Muscle layer of colon (tissue), 2 donors: ENCODE measurements around the gene PLXND1.

Experiments used
- H3K27ac ChIP-seq: one replicate; pipeline ENCODE4 v1.7.0; 2013; ENCODE audit warnings: low read depth, mild to moderate bottlenecking, low read length, moderate library complexity
- H3K27me3 ChIP-seq, 2 donors: one replicate each; pipeline ENCODE4 v1.7.0; 2013; ENCODE audit warnings: low read length in 2 of 2, mild to moderate bottlenecking in 2 of 2; ENCODE audit not compliant: insufficient read depth in 2 of 2, control insufficient read depth in 1 of 2
- H3K36me3 ChIP-seq: one replicate; pipeline ENCODE4 v1.7.0; 2013; ENCODE audit warnings: mild to moderate bottlenecking, low read length; ENCODE audit not compliant: insufficient read depth
- H3K4me1 ChIP-seq: one replicate; pipeline ENCODE4 v1.7.0; 2013; ENCODE audit warnings: mild to moderate bottlenecking, low read length; ENCODE audit not compliant: insufficient read depth
- H3K4me3 ChIP-seq, 2 donors: one replicate each; pipeline ENCODE4 v1.7.0; 2013; ENCODE audit warnings: low read length in 2 of 2, low read depth in 1 of 2, mild to moderate bottlenecking in 1 of 2, moderate library complexity in 1 of 2
- H3K9ac ChIP-seq: one replicate; pipeline ENCODE4 v1.7.0; 2013; ENCODE audit warnings: low read length
- H3K9me3 ChIP-seq: one replicate; pipeline ENCODE4 v1.7.0; 2013; ENCODE audit warnings: mild to moderate bottlenecking, low read length
- donor health status: abdominal sarcoma.
- donor health status: Adenocarcinoma of cecum.

PLXND1 gene

DNA sequence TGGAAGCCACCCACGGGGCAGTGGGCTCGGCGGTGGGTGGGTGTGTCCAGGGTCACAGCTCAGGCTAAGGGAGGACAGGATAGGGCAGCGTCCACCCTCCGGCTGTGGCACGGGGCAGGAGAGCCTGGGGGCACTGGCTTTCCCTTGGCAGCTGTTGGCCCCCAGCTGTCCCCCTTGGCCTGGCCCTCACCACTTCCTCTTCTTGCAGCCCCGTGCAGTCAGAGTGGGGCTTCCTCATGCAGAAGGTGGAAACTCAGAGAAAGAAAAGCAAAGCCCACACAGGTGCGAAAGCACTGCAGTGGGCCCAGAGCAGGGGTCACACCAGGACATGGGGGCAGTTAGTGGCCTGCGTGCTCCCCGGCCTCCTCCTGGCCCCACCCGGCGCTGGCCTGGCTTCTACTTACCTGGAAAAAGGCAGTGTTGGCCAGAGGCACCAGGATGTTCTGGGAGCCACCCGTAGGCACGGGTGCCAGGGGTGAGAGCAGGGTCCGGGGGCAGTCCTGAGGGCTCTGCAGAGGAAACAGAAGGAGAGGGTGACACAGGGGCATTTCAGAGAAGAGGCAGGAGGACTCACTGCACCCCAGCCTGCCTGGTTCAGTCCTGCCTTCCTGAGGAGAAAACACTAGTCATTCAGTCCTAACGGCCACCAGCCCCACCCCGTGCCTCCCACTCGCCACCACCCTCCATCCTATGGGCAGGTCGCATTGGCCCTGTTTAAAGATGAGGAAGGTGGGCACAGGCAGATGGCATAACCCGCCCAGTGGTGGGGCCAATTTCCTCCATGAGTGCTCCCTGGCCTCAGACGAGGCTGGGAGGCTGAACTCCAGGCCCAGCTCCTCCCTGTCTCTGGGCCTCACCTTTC, 28.3 kb downstream of the PLXND1 start:
- no peaks in the 10 kb centered on the region for H3K4me1 ChIP-seq
- no peak overlapping the region for H3K27ac ChIP-seq
- no peak overlapping the region for H3K9ac ChIP-seq
- no peak overlapping the region for H3K4me3 ChIP-seq
- no peaks in the 10 kb centered on the region for H3K36me3 ChIP-seq
- H3K27me3 ChIP-seq = no peaks in the 10 kb centered on the region
- H3K9me3 ChIP-seq = no peaks in the 10 kb centered on the region

DNA sequence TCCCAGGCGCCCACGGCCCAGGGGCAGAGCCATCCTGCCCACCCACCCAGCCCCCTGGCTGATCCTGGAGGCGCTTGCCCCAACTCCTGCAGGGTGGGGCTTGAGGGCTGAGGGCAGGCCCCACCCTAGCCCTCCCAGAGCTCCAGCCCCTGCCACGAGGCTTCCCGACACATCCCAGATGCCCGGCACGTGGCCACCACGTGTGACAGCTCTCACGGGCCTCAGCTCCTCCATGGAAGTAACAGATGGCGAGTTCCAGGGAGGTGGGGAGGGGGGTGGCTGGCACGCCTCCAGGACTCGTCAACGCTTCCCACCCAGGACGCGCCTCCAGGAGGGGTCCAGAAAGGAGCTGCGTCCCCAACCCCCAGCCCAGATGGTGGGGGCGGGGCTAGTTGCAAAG, 29.1 kb downstream of the PLXND1 start:
- H3K27me3 ChIP-seq = no peaks in the 10 kb centered on the region
- no peak overlapping the region for H3K27ac ChIP-seq
- H3K36me3 ChIP-seq = no peaks in the 10 kb centered on the region

DNA sequence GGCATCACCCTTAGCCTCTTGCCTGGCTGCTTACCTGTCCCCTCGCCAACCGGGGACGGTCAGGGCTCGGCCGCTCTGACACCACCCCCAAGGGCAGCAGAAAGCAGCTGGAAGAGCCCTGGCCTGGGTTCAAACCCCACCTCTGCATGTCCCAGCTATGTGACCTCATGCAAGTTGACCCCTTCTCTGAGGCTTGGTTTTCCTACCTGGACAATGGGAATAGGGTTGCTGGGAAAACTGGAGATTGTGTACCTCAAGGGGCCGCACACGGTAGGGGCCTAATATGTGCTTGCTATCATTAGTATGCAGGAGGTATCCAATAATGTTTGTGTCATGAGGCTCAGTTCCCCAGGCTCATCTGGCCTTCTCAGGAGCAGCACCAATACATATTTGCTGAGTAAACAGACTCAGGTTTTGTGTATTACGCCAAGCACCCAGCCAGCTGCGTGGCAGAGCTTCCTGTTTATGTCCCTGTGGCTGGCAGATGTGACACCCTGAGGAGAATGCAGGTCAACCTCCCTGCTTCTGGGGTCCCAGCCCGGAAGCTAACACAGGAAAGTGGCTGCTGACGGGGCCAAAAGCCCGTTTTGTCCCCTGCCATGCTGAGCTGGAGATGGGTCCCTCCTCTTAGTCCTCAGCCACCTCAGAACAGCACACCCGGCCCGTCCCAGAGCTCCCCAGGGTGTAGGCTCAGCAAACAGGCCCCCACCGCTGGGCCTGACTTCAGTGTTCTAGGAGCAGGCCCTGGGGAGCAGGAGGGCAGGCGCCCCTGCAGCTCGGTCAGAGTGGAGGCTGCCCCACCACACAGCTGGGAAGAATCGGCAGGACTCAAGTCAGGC, 29.7 kb downstream of the PLXND1 start:
- Histone ChIP-seq H3K9ac (no peak overlapping the region), H3K27me3 (no peaks in the 10 kb centered on the region), H3K9me3 (no peaks in the 10 kb centered on the region), H3K4me1 (no peaks in the 10 kb centered on the region), H3K4me3 (no peak overlapping the region), H3K27ac (no peak overlapping the region), H3K36me3 (no peaks in the 10 kb centered on the region)

More for the DNA sequence above, 29.1 kb downstream of the PLXND1 start:
- H3K9me3 ChIP-seq = no peaks in the 10 kb centered on the region
- no peaks in the 10 kb centered on the region for H3K4me1 ChIP-seq
- no peak overlapping the region for H3K9ac ChIP-seq
- no peak overlapping the region for H3K4me3 ChIP-seq

DNA sequence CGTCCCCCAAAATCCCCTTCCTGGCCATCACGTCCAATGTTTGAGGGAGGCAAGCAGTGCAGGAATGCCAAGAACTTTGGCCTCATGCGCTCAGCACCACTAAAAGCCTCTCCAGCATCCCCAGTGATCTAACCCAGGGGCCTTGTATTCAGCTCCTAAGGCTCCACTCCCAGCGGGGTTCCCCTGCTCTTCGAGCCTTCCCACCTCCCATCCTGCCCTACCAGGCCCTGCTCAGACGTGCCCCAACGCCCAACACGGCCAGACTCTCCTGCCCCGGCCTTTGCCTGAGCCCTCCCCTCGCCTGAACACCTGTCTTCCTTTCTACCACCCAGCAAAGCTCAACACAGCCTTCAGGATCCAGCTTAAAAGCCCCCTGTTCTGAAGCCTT, 30.5 kb downstream of the PLXND1 start:
- H3K4me1 ChIP-seq = no peaks in the 10 kb centered on the region
- H3K27ac ChIP-seq = no peak overlapping the region
- H3K4me3 ChIP-seq = no peak overlapping the region
- H3K9ac ChIP-seq = no peak overlapping the region
- H3K9me3 ChIP-seq = no peaks in the 10 kb centered on the region
- H3K27me3 ChIP-seq = no peaks in the 10 kb centered on the region
- no peaks in the 10 kb centered on the region for H3K36me3 ChIP-seq

DNA sequence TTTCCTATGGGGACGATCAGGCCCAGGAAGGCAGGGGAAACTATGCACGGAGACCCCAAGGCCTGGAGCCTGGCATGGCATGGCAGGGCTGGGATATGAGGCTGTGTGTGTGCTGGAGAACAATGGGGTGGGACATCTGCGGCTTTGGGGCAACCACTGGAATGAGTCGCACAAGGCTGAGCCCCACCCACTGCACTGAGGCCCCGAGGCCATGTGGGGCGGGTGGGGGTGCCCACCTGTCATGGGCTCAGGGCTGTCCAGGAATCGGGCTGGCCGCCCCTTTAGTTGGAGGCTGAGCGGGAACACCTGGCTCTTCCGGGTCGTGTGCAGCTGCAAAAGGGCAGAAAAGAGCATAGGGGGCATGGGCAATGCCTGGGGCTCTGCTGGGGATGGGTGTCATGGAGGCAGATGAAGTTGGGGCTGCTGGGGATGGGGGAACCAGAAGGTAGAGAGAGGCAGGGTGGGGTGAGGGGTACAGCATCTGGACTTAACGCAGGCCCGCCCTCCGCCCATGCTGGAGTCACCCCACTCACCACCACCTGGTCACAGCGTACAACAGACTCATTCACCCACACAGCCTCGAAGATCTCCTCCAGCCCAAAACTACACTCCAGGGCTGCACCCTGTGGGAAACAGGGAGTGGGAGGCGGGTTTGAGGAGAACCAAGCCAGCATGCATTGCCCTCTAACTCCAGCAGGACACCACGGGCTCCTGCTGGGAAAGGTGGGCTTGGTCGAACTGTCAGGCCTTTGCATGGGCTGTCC, 31.1 kb downstream of the PLXND1 start:
- no peaks in the 10 kb centered on the region for H3K27me3 ChIP-seq
- no peak overlapping the region for H3K4me3 ChIP-seq
- no peak overlapping the region for H3K27ac ChIP-seq
- no peaks in the 10 kb centered on the region for H3K9me3 ChIP-seq
- H3K36me3 ChIP-seq = no peaks in the 10 kb centered on the region
- no peak overlapping the region for H3K9ac ChIP-seq
- H3K4me1 ChIP-seq = no peaks in the 10 kb centered on the region

DNA sequence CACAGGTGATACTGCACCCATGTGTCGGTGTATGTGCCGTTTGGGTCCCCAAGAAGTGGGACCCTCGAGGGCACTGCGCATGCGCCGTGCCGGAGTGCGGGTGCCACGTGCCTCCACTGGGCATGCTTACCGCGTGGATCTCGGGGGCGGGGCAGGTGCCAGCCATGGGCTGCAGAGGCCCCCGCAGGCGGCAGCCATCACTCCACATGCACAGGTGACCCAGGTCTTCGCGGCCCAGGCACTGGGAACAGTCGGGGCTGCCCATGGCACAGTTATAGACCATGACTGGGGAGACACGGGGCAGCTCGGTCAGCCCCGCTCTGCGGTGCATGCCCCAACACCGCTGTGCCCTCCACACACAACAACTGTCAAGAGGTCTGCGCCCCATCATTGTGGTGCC, 32.3 kb downstream of the PLXND1 start:
- Histone ChIP-seq H3K27me3 (no peaks in the 10 kb centered on the region), H3K27ac (no peak overlapping the region), H3K4me3 (no peak overlapping the region), H3K9ac (no peak overlapping the region), H3K4me1 (no peaks in the 10 kb centered on the region), H3K9me3 (no peaks in the 10 kb centered on the region), H3K36me3 (peaks cover 10% of the 10 kb centered on the region)

DNA sequence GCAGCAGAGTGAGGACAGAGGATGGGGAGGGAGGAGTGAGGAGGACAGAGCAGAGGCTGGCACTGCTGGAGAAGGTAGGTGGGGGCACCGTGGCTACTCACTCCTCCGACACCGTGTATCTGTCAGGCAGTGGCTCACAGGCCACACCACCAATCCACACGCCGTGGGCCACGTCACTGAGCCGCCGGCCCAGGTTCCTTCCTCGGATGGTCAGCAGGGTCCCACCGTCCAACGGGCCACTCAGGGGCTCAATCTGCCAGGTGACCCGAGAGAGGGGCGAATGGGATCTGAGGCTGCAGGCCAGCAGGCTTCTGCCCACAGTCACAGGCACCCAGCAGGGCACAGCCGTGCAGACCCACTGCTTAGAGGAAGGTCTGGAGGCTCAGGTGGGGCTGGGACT, 33.0 kb downstream of the PLXND1 start:
- H3K9ac ChIP-seq = no peak overlapping the region
- no peaks in the 10 kb centered on the region for H3K4me1 ChIP-seq
- H3K9me3 ChIP-seq = no peaks in the 10 kb centered on the region
- H3K27ac ChIP-seq = no peak overlapping the region
- no peak overlapping the region for H3K4me3 ChIP-seq
- no peaks in the 10 kb centered on the region for H3K27me3 ChIP-seq
- peaks cover 10% of the 10 kb centered on the region for H3K36me3 ChIP-seq

DNA sequence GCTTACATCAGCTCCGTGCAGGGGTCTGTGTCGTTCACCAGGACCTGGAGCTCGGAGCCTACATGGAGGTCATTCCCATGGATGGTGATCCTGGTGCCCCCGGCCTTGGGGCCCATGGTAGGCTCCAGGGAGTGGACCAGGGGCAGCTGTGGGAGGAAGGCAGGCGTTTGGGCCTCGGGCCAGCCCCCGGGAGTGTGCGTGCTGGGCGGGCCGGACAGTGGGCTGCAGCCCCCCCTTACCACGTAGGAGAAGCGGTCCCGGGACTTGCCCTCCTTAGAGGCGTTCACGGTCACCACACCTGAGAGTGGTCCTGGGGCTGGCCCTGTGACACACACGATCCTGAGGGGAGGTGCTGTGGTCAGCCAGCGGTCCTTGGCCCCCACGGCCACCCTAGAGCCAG, 33.9 kb downstream of the PLXND1 start:
- no peak overlapping the region for H3K9ac ChIP-seq

DNA sequence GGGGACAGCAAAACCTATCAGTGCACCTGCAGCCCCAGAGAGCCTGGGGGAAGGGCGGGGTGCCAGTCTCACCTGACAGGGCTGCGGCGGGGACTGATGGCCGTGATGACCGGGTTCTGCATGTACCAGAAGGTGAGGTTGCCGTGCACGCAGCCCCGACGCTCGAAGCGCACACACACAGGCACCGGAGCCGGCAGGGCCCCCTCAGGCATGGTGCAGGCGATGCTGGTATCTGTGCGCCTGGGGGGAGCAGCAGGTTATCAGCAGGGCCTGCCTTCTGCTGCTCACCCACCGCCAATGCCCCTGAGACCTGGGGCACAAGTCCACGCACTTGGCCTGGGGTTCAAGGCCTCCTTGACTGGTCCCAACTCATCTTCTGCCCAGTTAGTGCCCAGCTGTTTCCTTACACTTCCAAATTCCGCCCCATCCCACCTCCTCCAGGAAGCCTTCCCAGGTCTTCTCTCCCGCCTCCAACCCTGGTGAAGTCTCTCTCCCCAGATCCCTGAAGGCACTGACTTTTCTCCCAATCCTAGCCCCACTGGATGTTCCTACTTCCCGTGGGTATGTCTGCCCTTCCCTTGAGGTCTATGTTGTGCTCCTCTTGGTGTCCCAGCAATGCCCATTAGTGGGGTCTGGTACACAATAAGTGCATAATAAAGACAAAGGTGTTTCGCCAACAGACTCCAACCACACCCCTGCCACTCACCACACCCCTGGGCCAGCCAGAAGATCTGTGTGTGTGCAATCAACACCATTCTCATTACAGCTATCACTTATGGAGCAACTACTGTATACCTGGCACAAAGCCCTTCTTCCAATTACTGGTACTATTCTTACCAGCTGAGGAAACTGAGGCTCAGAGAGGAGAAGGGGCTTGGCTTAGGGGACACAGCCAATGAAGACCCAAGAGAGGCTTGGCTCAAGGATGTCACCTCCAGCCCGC, 34.6 kb downstream of the PLXND1 start:
- no peaks in the 10 kb centered on the region for H3K9me3 ChIP-seq
- no peaks in the 10 kb centered on the region for H3K27me3 ChIP-seq
- H3K4me1 ChIP-seq = peaks cover under 1% of the 10 kb centered on the region
- H3K9ac ChIP-seq = no peak overlapping the region
- H3K27ac ChIP-seq = no peak overlapping the region
- no peak overlapping the region for H3K4me3 ChIP-seq
- H3K36me3 ChIP-seq = peaks cover 10% of the 10 kb centered on the region

More for the DNA sequence above, 33.9 kb downstream of the PLXND1 start:
- Histone ChIP-seq H3K9me3 (no peaks in the 10 kb centered on the region), H3K4me3 (no peak overlapping the region), H3K36me3 (peaks cover 10% of the 10 kb centered on the region), H3K27me3 (no peaks in the 10 kb centered on the region), H3K27ac (no peak overlapping the region), H3K4me1 (no peaks in the 10 kb centered on the region)

DNA sequence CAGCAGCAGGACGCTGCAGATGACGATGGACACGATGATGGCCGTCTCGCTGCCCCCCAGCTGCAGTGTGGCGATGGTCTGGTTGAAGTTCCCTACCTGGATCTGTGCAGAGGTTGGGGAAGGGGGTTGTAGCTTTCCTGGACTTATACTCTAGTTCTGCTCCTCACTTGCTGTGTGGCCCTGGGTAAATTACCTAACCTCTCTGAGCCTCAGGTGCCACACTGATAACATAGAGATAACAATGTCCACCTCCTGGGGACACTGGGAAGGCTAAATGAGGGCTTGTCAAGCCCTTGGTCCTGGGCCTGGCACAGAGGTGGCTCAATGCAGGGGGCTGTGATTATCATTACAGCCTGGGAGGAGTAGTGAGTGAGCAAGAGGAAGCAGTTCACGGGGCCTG, 36.6 kb downstream of the PLXND1 start:
- Histone ChIP-seq H3K4me3 (no peak overlapping the region), H3K9me3 (no peaks in the 10 kb centered on the region), H3K9ac (no peak overlapping the region), H3K27ac (no peak overlapping the region), H3K4me1 (peaks cover 6% of the 10 kb centered on the region), H3K27me3 (no peaks in the 10 kb centered on the region), H3K36me3 (peaks cover 10% of the 10 kb centered on the region)
